Stimulated activated effector memory CD8-positive, alpha-beta T cell treated with anti-CD3 and anti-CD28 coated beads, Interleukin-12 subunit alpha, Interleukin-12 subunit beta, amount 100 ng/mL, for 72 hours (primary cell): Measurements from ENCODE around the gene TMPRSS3.

Experiments
- ATAC-seq: fragments of 150-1000 bp; cut with Tn5 transposase; 2 replicates; pipeline ENCODE4 v1.10.0; 2021
- DNase-seq, 2 donors: peaks; one replicate each; pipeline ENCODE4 v3.0.0; 2021 to 2022; ENCODE audit warnings: low spot score in 2 of 2
- H3K27ac Mint-ChIP-seq: one replicate; pipeline ENCODE4 v1.8.0; 2022; ENCODE audit warnings: mild to moderate bottlenecking, mixed read lengths
- H3K36me3 Mint-ChIP-seq: one replicate; pipeline ENCODE4 v1.8.0; 2022; ENCODE audit warnings: mild to moderate bottlenecking, mixed read lengths
- H3K4me1 Mint-ChIP-seq: one replicate; pipeline ENCODE4 v1.8.0; 2022; ENCODE audit warnings: mixed read lengths
- H3K4me3 Mint-ChIP-seq: one replicate; pipeline ENCODE4 v1.8.0; 2022; ENCODE audit warnings: mild to moderate bottlenecking, mixed read lengths
- H3K9me3 Mint-ChIP-seq: one replicate; pipeline ENCODE4 v1.8.0; 2022; ENCODE audit warnings: mixed read lengths

The TMPRSS3 gene

GRCh38 chr21:42405064-42406013, 9.5 kb upstream of the TMPRSS3 start:
- Mint-ChIP-seq H3K4me1 (peaks cover 59% of the 10 kb centered on the region), H3K4me3 (peak overlapping the region; percentile 88), H3K9me3 (peaks cover 6% of the 10 kb centered on the region), H3K36me3 (peaks cover 61% of the 10 kb centered on the region), H3K27ac (peak overlapping the region; percentile 92)
- peak; percentile 54 for ATAC-seq
- DNase-seq, result no peak

GRCh38 chr21:42404539-42404938, 8.7 kb upstream of the TMPRSS3 start:
- peak overlapping the region; percentile 88 for H3K4me3 Mint-ChIP-seq
- H3K36me3 Mint-ChIP-seq, result peaks cover 62% of the 10 kb centered on the region
- H3K27ac Mint-ChIP-seq, result peak overlapping the region; percentile 92
- peaks cover 6% of the 10 kb centered on the region for H3K9me3 Mint-ChIP-seq
- H3K4me1 Mint-ChIP-seq, result peaks cover 57% of the 10 kb centered on the region
- DNase-seq (peak in 1 of 2 donors; percentile 64), ATAC-seq (no peak)

DNA sequence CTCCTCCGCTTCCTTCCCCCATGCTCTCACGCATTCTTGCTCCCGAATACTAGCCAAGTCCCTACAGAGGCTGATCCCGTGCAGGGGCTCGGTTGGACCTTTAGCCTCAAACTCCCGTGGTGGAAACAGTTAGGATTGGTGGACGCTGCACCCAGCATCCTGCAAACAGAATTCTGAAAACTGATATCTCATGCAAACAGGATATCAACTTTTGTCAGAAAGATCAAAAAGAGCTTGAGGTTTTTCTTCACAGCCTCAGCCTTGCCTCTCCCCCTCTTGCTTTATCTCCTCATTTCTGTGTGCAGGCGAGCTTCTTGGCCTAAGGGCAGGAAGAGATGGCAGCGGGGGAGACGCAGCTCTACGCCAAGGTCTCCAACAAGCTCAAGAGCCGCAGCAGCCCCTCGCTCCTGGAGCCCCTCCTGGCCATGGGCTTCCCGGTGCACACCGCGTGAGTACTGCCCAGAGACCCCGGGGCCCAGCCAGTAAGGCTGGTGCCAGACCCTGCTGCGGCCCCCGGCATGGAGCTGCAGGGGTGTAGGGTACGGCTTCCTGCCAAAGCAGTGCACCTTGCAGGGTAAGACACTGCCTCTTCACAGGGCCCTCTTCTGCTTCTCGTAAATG, 7.9 kb upstream of the TMPRSS3 start, which contains the start of gene UBASH3A:
Gene UBASH3A (plus strand): TSS at position 292 of the 621 bp plus-strand sequence. CDS start 44 bp downstream, at position 336.
- DNase-seq, result peak in 1 of 2 donors; percentile 74
- peak; percentile 53 for ATAC-seq
- Mint-ChIP-seq H3K4me1 (peaks cover 55% of the 10 kb centered on the region), H3K36me3 (peaks cover 70% of the 10 kb centered on the region), H3K27ac (peak within 1 kb of the TSS; percentile 92), H3K9me3 (peaks cover 6% of the 10 kb centered on the region), H3K4me3 (peak within 1 kb of the TSS; percentile 88)

GRCh38 chr21:42401820-42402251, 6.0 kb upstream of the TMPRSS3 start:
- peak overlapping the region; percentile 88 for H3K4me3 Mint-ChIP-seq
- H3K27ac Mint-ChIP-seq, result peak overlapping the region; percentile 82
- ATAC-seq (no peak), DNase-seq (no peak)
- H3K36me3 Mint-ChIP-seq, result peaks cover 74% of the 10 kb centered on the region
- peaks cover 6% of the 10 kb centered on the region for H3K9me3 Mint-ChIP-seq
- peaks cover 56% of the 10 kb centered on the region for H3K4me1 Mint-ChIP-seq

- DNase-seq, result no peak
- Mint-ChIP-seq H3K36me3 (peaks cover 67% of the 10 kb centered on the region), H3K4me3 (peak overlapping the region; percentile 88), H3K27ac (peak overlapping the region; percentile 82), H3K4me1 (peaks cover 52% of the 10 kb centered on the region), H3K9me3 (peaks cover 6% of the 10 kb centered on the region)
- ATAC-seq, result no peak
Measured at GRCh38 chr21:42401154-42401553, 5.3 kb upstream of the TMPRSS3 start.

DNA sequence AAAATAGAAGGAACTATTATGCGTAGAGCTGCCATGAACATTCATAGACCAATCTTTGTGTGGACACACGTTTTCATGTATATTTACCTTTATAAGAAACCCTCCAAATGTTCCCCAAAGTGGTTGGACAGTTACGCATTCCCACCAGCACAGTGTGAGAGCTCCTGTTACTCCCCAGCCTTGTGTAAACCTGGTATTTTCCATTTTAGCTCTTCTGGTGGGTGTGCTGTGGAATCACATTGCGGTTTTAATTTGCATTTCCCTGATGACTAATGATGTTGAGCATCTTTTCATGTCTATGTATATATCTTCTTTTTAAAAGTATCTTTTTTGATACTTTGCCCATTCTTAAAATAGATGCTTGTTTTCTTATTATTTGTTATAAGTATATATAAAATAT, 4.7 kb upstream of the TMPRSS3 start:
- ATAC-seq (peak; percentile 42), DNase-seq (no peak)
- peaks cover 6% of the 10 kb centered on the region for H3K9me3 Mint-ChIP-seq
- H3K4me1 Mint-ChIP-seq, result peaks cover 54% of the 10 kb centered on the region
- peak overlapping the region; percentile 88 for H3K4me3 Mint-ChIP-seq
- no peak overlapping the region for H3K27ac Mint-ChIP-seq
- H3K36me3 Mint-ChIP-seq, result peaks cover 66% of the 10 kb centered on the region

DNA sequence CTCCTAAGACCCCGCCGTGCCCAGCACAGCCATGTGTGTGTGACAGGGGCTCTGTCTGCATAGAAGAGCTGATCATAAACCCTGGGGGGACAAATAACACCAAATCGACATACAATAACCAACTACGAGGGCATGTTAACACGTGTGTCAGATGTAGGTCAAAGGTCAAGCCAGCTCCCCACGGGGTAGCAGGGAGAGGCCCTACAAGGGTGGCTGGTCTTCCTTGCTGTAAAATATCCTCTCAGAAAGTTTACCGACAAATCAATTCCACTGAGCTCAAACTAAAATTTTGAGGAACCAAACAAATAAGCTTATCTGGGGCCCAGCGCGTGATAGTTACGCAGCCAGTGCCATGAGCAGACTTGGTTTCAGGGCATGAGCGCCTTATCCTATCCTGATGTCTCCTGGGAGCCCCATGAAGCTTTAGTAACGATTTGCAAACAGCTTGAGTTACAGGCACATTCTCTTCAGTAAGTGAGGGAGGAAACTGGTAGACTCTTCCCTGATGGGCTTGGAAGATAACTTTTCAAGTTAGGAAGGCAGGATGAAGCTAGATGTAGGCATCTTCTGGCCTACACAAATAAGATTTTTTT, 2.7 kb upstream of the TMPRSS3 start:
- Mint-ChIP-seq H3K4me3 (no peak overlapping the region), H3K9me3 (peaks cover 6% of the 10 kb centered on the region), H3K36me3 (peaks cover 58% of the 10 kb centered on the region), H3K4me1 (peaks cover 65% of the 10 kb centered on the region), H3K27ac (peak overlapping the region; percentile 75)
- ATAC-seq (no peak), DNase-seq (no peak)

DNA sequence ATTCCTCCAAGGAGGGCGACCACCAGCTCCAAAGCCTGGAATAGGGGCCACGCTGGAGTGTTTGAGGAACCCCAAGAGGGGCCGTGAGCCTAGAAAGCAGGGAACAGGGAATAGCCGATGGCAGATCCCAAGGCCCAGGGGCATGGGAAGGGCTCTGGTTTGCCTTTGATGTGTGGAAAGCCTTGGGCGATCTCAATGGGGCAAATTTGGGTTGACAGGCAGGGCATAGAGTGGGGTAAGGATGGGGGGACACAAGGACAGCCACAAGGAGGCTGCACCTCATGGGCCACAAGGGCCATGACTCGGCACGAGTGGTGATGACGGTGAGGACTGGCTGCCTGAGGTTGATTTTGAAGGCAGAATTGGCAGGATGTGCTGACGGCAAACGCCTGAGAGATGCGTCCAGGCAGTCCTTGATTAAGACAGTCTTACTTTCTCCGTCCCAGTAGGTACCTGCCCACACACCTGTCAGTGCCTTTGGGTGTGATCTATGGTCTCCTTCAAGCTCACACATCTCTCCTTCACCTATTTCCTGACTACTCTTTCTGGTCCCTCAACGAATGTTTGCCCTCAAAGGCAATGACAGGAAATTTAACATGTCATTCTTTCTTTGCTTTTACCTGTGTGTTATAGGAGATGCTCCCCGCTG, 2.0 kb upstream of the TMPRSS3 start:
- no peak for ATAC-seq
- no peak overlapping the region for H3K4me3 Mint-ChIP-seq
- H3K36me3 Mint-ChIP-seq, result peaks cover 59% of the 10 kb centered on the region
- H3K4me1 Mint-ChIP-seq, result peaks cover 68% of the 10 kb centered on the region
- H3K27ac Mint-ChIP-seq, result peak overlapping the region; percentile 75
- no peak for DNase-seq
- peaks cover 6% of the 10 kb centered on the region for H3K9me3 Mint-ChIP-seq

DNA sequence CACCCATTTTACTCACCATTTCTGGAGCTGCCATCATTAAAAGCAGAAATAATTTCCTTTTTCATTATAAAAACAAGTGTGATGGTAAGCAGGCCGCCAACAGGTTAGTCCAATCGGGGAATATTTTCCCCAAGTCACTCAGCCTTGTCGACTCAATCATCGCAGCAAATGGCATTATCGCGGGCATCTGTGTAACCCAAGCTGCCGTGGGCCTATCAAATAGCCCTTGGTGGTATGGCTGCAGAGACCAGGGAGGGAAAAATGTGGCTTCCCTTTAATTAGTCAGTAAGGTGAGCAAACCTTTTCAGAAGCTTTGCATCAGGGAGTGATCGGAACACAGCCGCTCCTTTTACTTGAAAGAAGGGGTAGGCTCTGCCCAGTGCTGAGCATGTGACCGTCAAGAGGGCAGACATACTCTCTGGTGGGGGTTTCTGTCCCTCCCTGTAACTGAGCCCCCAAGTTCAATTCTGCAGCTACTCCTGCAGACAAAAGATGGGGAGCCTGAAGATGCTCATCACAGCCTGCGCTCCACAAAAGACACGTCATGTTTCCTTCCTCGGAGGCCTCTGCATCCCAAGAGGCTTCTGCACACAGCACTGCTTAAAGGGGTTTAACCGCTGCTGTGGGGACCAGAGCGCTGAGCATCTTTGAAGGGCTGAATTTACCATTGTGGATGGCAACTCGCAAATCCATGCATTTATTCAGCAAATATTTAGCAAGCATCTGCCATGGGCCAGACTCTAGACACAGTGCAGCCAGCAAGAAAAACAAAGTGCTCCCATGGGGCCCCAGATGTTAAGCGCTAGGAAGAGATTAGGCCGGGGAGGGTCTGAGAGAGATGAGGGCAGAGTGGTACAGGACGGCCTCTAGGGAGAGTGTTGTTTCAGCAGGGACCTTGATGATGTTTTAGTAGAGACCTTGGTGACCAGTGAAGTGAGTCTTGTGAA, 1.2 kb upstream of the TMPRSS3 start:
- DNase-seq (no peak), ATAC-seq (no peak)
- Mint-ChIP-seq H3K4me1 (peaks cover 70% of the 10 kb centered on the region), H3K4me3 (no peak overlapping the region), H3K9me3 (peaks cover 6% of the 10 kb centered on the region), H3K27ac (peak overlapping the region; percentile 75), H3K36me3 (peaks cover 60% of the 10 kb centered on the region)

DNA sequence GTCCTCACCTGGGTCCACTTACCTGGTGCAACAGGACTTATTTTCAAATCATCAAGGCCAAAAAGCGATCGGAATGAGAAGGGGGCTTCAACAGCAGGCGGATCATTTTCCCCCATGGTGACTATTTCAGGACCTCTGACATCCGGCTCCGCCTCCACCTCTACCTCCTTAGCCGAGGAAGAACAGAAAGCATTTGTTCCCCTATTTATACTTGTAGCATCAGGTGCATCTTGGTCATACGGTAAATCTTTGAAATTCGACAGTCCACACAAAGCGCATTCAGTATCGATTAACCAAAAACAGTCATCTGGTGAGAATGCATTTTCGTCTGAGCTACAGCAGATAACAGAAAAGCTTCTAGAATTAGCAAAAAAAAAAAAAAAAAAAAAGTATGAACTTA, 550 bp downstream of the TMPRSS3 start:
- no peaks in the 10 kb centered on the region for H3K9me3 Mint-ChIP-seq
- peaks cover 70% of the 10 kb centered on the region for H3K4me1 Mint-ChIP-seq
- no peak overlapping the region for H3K27ac Mint-ChIP-seq
- H3K4me3 Mint-ChIP-seq, result peak overlapping the region; percentile 41
- H3K36me3 Mint-ChIP-seq, result peaks cover 68% of the 10 kb centered on the region
- DNase-seq (no peak), ATAC-seq (no peak)

DNA sequence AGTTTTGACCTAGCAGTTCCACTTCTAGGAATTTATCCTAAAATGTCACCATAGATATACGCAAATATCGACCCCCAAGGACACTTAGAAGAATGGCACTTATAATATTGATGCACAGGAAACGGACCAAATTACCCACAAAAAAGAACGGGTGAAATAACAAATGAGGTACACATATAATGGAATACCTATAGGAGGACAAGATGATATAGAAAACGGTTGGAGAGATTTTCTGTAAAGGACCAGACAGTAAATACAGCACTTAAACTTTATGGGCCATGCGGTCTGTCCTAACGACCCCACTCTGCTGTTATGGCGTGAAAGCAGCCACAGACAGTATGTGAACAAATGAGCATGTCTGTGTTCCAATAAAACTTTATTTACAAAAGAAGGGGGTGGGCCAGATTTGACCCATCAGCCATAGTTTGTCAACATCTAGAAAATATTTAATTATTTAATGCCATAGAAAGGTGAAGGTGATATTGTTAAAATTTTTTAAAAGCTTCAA, 2.4 kb downstream of the TMPRSS3 start:
- no peak for ATAC-seq
- Mint-ChIP-seq H3K4me3 (peak overlapping the region; percentile 39), H3K4me1 (peaks cover 74% of the 10 kb centered on the region), H3K27ac (no peak overlapping the region), H3K36me3 (peaks cover 70% of the 10 kb centered on the region), H3K9me3 (no peaks in the 10 kb centered on the region)
- DNase-seq, result no peak

- H3K36me3 Mint-ChIP-seq, result peaks cover 71% of the 10 kb centered on the region
- peaks cover 74% of the 10 kb centered on the region for H3K4me1 Mint-ChIP-seq
Measured at GRCh38 chr21:42392731-42393442, 3.0 kb downstream of the TMPRSS3 start.

DNA sequence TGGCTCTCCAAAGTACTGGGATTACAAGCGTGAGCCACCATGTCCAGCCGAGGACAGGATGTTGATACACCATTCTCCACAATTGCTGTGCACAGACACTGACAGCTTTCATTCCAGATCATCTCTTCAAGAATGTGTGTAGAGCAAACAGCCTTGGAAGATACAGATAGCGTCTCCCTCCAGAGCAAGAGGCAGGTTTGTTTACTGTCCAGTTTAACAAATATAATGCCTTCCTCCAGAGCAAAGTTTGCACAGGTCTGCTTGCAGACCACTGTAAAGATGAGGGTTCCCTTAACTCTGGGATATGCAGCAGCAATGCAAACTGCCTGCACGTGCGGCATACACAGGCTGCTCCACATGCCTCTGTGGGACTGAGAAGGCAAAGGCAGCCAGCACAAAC, 4.6 kb downstream of the TMPRSS3 start:
- peaks cover 79% of the 10 kb centered on the region for H3K4me1 Mint-ChIP-seq
- no peak overlapping the region for H3K4me3 Mint-ChIP-seq
- H3K9me3 Mint-ChIP-seq, result no peaks in the 10 kb centered on the region
- peak overlapping the region; percentile 43 for H3K27ac Mint-ChIP-seq
- DNase-seq, result no peak
- ATAC-seq, result no peak
- peaks cover 77% of the 10 kb centered on the region for H3K36me3 Mint-ChIP-seq

More at GRCh38 chr21:42392731-42393442, 3.0 kb downstream of the TMPRSS3 start:
- Mint-ChIP-seq H3K4me3 (peak overlapping the region; percentile 39), H3K9me3 (no peaks in the 10 kb centered on the region), H3K27ac (no peak overlapping the region)
- ATAC-seq, result peak; percentile 89
- no peak for DNase-seq
